ENCODE data around the gene ST8SIA5. TPM values are rescaled to one million over a fixed set of nuclear protein-coding genes. Genes with fewer than 3 reads are reported as not detected.

The ST8SIA5 gene
- total RNA-seq, 4 donors from 2014 or later = under 0.01 TPM; not detected in 3

DNA sequence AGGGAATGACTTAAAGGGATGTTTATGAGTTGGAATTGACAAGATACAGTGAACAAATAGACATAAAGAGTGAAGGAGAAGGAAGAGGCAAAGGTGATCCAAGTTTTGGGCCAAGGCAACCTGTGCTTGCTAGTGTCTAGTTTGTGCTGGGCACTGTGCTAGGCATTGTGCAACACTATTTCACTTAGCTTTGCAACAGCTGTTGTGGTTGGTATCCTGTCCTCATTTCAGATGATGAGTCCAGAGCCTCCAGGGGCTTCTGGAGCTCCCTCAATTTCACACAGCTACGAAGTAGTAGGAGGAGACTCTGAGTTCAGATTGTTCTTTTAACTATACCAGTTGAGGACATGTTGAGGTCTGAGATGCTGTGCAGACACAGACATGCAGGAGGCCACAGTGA is 81.7 kb downstream of the ST8SIA5 start:
- TF ChIP-seq, protein P1, sequence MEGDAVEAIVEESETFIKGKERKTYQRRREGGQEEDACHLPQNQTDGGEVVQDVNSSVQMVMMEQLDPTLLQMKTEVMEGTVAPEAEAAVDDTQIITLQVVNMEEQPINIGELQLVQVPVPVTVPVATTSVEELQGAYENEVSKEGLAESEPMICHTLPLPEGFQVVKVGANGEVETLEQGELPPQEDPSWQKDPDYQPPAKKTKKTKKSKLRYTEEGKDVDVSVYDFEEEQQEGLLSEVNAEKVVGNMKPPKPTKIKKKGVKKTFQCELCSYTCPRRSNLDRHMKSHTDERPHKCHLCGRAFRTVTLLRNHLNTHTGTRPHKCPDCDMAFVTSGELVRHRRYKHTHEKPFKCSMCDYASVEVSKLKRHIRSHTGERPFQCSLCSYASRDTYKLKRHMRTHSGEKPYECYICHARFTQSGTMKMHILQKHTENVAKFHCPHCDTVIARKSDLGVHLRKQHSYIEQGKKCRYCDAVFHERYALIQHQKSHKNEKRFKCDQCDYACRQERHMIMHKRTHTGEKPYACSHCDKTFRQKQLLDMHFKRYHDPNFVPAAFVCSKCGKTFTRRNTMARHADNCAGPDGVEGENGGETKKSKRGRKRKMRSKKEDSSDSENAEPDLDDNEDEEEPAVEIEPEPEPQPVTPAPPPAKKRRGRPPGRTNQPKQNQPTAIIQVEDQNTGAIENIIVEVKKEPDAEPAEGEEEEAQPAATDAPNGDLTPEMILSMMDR (IDR thresholded peaks at IDR 0.05; ENCODE audit: low read depth) = no peak

- TF ChIP-seq, protein P1 (IDR thresholded peaks at IDR 0.05; ENCODE audit: low read depth) = no peak
These were observed 84.5 kb downstream of the ST8SIA5 start for GRCh38 chr18:46672062-46672970.

DNA sequence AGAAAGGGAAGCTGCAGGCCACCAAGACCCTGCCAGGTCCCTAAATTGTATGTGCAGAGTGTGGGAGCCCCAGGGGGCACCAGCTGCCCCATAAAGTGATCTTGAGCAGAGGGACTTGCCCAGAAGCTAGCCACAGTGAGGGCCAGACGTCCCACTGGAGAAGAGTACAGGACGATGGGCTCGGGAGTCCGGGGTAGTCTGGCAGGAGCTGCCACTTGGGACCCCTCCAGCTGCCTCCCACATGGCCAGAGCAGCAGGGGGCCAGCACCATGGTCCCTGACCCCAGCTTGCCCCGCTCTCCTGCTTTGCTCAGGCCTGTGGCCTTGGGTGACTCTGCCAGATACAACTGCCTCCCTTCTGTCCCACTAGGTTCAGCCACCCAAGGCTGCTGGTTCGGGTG is 88.2 kb downstream of the ST8SIA5 start:
- TF ChIP-seq, protein P1 (IDR thresholded peaks at IDR 0.05; ENCODE audit: low read depth) = no peak

- TF ChIP-seq, protein P1 (IDR thresholded peaks at IDR 0.05; ENCODE audit: low read depth) = no peak
These were observed 88.7 kb downstream of the ST8SIA5 start for GRCh38 chr18:46668135-46668534.

DNA sequence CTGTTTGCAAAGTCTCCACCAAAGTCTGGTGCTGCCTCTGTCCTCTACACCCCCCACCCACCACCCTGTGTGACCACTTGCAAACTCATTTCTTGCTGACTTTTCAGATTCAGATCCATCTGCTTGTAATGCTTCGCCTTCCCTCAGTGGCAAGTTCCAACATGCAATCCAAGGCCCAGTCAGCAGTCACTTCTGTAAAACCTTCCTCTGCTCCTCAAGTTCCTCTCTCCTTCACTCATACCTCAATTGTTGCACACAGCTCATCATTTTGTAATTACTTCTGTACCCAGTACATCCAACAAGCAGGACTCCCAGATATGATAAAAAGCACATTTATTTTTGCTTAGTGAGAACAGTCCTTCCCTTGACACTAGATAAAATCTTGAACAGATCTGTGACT is 93.3 kb downstream of the ST8SIA5 start:
- TF ChIP-seq, protein P1 (IDR thresholded peaks at IDR 0.05; ENCODE audit: low read depth) = no peak

DNA sequence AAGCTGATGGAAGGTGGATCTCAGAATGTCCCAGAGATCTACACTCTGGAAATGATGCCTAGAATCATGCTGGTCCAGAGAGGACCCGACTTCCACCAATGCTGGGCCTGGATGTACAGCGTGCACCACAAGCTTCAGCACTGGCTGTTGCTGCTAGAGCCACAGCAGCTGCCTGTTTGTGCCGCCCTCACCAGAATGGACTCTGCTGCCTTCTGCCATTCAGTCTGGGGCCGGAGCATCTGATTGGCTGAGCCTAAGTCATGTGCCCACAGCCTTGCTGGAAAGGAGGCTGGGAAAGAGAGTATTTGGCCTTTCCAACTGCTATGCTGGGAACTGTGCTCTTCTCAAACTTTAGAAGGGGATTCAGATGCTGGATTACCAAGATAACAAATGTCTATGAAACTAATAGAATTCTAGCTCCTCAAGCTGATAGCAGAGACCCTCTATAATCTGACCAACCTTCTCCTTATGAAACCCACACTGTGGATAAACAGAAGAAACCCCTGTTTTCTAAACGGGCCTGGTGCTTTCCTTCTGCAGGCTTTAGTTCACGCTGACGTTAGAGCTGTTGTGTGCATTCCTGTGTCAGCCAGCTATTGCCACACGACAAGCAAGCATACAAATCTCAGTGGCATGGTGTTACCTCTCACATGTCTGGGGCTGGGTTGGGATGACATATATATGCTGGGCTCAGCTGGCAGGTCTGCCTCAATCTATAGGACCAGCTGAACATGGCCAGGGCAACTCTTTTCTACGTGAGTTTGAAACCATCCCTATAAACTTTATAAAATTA is 95.7 kb downstream of the ST8SIA5 start:
- TF ChIP-seq, protein P1 (IDR thresholded peaks at IDR 0.05; ENCODE audit: low read depth) = no peak

DNA sequence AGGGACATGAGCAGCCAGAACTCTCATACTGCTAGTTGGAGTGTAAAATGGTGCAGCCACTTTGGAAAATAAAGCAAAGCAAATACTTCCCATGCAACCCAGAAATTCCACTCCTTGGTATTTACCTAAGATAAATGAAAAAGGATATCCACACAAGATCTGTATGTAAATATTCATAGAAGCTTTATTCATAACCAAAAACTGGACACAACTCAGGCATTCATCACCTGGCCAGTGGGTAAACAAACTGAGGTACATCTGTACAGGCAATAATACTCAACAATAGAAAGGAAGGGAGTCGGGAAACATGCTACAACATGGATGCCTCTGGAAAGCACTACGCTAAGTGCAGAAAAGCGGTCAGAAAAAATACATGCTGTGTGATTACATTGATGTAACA is 97.4 kb downstream of the ST8SIA5 start:
- TF ChIP-seq, protein P1 (IDR thresholded peaks at IDR 0.05; ENCODE audit: low read depth) = no peak

Data from subcutaneous adipose tissue (tissue), 4 donors.